ENCODE data around the gene SGMS1.

- TF ChIP-seq RAD21 (IDR thresholded peaks at IDR 0.05; ENCODE audit: low read length) (no peak; the same call in 1 of the 2 replicates), IRF3 (IDR thresholded peaks at IDR 0.05; ENCODE audit: low read depth, low read length) (no peak), CHD2 (IDR thresholded peaks at IDR 0.05; ENCODE audit: low read length, partially characterized antibody) (no peak), REST (IDR thresholded peaks at IDR 0.05; ENCODE audit: low read depth, low read length) (no peak), JUND (IDR thresholded peaks at IDR 0.05) (no peak), TAF1 (IDR thresholded peaks at IDR 0.05; ENCODE audit: borderline replicate concordance, low read depth, low read length) (no peak), USF2 (IDR thresholded peaks at IDR 0.05; ENCODE audit: borderline replicate concordance, low read depth, low read length) (no peak), SIN3A (IDR thresholded peaks at IDR 0.05; ENCODE audit: borderline replicate concordance, low read depth, low read length) (no peak), RCOR1 (IDR thresholded peaks at IDR 0.05; ENCODE audit: low read length) (no peak), TCF12 (IDR thresholded peaks at IDR 0.05) (no peak)
- TF ChIP-seq, protein P1, sequence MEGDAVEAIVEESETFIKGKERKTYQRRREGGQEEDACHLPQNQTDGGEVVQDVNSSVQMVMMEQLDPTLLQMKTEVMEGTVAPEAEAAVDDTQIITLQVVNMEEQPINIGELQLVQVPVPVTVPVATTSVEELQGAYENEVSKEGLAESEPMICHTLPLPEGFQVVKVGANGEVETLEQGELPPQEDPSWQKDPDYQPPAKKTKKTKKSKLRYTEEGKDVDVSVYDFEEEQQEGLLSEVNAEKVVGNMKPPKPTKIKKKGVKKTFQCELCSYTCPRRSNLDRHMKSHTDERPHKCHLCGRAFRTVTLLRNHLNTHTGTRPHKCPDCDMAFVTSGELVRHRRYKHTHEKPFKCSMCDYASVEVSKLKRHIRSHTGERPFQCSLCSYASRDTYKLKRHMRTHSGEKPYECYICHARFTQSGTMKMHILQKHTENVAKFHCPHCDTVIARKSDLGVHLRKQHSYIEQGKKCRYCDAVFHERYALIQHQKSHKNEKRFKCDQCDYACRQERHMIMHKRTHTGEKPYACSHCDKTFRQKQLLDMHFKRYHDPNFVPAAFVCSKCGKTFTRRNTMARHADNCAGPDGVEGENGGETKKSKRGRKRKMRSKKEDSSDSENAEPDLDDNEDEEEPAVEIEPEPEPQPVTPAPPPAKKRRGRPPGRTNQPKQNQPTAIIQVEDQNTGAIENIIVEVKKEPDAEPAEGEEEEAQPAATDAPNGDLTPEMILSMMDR (IDR thresholded peaks at IDR 0.05) = peak; percentile 43
- TF ChIP-seq, protein P2, sequence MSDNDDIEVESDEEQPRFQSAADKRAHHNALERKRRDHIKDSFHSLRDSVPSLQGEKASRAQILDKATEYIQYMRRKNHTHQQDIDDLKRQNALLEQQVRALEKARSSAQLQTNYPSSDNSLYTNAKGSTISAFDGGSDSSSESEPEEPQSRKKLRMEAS (IDR thresholded peaks at IDR 0.05; ENCODE audit: low read depth) = no peak
Measured at GRCh38 chr10:50291261-50291850, 332.4 kb downstream of the SGMS1 start.
